GM19328 (cell line): ENCODE measurements around the gene PAXX.

Source experiments
- ATAC-seq: cut with Tn5 transposase; IDR thresholded peaks from one replicate; pipeline ENCODE4 v1.9.1; 2021; ENCODE audit warnings: mild to moderate bottlenecking, moderate library complexity; ENCODE audit not compliant: unreplicated experiment

The PAXX gene

GRCh38 chr9:136964833-136965422 lies 27.3 kb upstream of the PAXX start:
- no peak for ATAC-seq

GRCh38 chr9:136965771-136966484 lies 26.3 kb upstream of the PAXX start:
- no peak for ATAC-seq

GRCh38 chr9:136968333-136969127 lies 23.7 kb upstream of the PAXX start:
- ATAC-seq = no peak

GRCh38 chr9:136969150-136969549 lies 23.1 kb upstream of the PAXX start:
- ATAC-seq = no peak

GRCh38 chr9:136969774-136970173 lies 22.4 kb upstream of the PAXX start:
- ATAC-seq = no peak

- no peak for ATAC-seq
Observed at GRCh38 chr9:136970361-136970760, 21.9 kb upstream of the PAXX start.

- no peak for ATAC-seq
Observed at GRCh38 chr9:136971746-136972145, 20.5 kb upstream of the PAXX start.

GRCh38 chr9:136972335-136972734 lies 19.9 kb upstream of the PAXX start:
- ATAC-seq = no peak

- ATAC-seq = no peak
Observed at GRCh38 chr9:136972743-136973142, 19.5 kb upstream of the PAXX start.

- ATAC-seq = no peak
Observed at GRCh38 chr9:136973618-136974617, 18.3 kb upstream of the PAXX start.

- ATAC-seq = no peak
Observed at GRCh38 chr9:136974817-136975535, 17.2 kb upstream of the PAXX start.

- ATAC-seq = no peak
Observed at GRCh38 chr9:136975644-136976043, 16.6 kb upstream of the PAXX start.

GRCh38 chr9:136977223-136977622 lies 15.0 kb upstream of the PAXX start, which contains the start of gene PTGDS:
TSS of gene PTGDS (plus strand) at chr9:136977504. CDS start at chr9:136977579, 75 bp downstream.
- ATAC-seq = no peak

- no peak for ATAC-seq
Observed at GRCh38 chr9:136977649-136978072, 14.6 kb upstream of the PAXX start.

- no peak for ATAC-seq
Observed at GRCh38 chr9:136978073-136978864, 14.0 kb upstream of the PAXX start.

GRCh38 chr9:136978865-136979544 lies 13.2 kb upstream of the PAXX start:
- ATAC-seq = no peak

- ATAC-seq = no peak
Observed at GRCh38 chr9:136979769-136980587, 12.2 kb upstream of the PAXX start.
